Measurements from ENCODE around the gene PLEKHA6.

PLEKHA6 gene

DNA sequence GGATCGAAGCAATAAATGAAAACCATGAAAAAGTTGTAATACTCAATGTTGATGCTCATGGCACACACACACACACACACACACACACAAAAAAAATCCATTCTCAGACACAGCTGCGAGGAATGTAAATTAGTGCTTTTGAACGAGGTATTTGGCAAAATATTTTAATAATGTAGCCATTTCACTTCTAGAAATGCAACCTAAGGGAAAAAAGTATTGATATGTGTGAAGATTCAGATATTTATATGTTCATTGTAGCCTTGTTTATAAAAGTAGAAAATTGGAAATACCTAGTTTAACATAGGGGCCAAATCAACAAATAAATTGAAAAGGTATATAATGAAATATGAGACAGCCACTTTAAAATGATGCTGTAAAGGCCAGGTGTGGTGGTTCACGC, 3.8 kb downstream of the PLEKHA6 start:
- DNase-seq (ENCODE audit: low spot score) (no peak), FAIRE-seq (no peak)

DNA sequence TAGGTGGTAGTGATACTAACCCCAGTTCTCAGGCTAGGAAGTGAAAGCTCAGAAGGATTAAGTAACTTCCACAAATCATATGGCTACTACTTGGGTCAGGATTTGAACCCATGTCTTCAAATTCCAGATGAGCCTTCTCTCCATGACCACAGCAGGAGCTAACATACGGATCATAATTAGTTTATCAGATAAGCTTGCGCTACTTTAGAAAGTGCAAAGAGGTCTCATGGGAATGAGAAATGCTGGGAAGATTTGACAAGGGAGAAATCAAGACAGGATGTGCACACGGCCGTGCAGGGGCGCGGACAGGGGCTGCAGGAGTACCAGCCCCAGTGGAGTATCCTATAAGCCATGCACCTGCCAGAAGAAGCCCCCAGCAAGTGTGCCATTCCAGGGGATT, 5.2 kb downstream of the PLEKHA6 start:
- no peak for FAIRE-seq
- DNase-seq (ENCODE audit: low spot score) = no peak

DNA sequence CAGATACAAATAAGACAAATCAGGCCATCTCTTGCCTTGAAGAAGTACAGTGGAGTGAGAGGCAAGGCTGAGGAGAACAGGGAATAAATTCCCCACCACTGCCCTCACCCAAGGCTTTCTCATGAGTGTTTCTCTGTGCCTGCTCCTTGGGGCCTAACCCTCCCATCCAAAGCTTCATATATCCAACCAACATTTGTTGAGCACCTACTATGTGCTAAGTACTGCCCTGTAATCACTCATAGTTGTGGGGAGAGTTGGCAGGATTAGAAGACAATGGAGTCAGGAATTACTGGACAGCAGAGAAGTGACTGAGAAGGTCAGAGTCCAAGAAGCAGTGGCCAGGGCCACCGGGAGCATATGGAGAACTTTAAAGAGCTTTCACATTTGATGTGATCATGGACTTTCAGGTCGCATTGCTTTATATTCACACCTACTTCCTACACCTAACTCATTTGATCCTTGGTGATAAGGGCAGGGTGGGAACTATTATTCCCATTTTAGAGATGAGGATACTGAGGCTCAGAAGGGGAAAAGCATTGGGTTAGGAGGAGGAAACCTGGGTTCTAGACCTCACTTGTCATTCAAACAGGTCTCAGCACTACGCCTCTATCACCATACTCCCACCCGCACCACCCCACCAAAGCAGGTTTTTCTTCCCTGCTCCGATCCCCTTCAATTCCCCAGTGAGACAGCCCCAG, 6.4 kb downstream of the PLEKHA6 start:
- FAIRE-seq (no peak), DNase-seq (ENCODE audit: low spot score) (no peak)

DNA sequence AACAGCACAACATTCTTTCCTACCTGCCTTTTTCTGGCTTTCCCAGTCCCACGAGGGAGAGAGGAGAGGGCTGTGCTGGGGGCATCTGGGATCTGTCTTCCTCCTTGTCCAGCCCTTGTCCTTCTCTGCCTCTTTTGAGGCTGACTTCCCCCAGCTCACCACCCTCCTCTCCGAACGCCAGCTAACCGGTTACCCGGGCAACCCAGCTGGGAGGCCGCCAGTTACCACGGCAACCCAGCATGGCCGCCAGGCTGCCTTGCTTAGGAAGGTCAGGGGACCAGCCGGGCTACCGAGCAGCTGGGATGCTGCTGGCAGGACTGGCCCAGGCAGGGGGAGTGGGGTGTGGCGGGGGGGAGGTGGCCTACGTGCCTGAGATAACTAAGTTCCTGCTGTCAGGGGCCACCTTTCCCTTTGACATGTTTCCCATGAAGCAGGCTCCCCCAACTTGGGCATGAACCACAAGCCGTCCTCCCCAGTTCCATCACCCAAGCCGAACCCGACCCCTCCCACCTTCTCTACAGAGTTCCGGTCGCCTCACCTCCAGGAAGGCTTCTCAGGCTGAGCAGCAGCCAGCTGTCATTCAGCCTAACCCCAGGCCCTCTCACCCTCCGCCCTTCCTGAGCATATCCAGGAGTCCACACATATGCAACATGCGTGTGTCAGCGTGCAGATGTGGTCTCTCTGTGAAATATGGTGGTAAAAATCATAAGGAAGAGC, 8.7 kb downstream of the PLEKHA6 start:
- DNase-seq (ENCODE audit: low spot score) (peak; percentile 54), FAIRE-seq (no peak)

DNA sequence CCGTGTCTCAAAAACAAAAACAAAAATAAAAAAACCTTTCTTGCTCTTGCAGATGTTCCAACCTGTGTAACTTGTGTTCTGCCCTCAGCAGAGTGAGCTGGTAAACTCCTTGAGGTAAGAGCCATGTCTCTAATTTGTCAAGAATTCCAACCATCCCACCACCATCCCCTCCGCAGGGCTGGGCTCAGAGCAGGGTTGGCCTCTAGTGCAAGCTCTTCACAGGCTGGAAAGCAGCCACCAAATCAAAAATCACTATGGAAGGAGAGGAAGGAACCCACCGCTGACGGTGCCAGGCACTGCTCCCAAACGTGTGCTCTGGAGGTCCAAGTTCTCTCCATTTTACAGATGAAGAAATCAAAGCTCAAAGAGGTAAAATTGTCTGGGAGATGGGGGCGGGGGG, 9.4 kb downstream of the PLEKHA6 start:
- DNase-seq (ENCODE audit: low spot score) = no peak
- no peak for FAIRE-seq

DNA sequence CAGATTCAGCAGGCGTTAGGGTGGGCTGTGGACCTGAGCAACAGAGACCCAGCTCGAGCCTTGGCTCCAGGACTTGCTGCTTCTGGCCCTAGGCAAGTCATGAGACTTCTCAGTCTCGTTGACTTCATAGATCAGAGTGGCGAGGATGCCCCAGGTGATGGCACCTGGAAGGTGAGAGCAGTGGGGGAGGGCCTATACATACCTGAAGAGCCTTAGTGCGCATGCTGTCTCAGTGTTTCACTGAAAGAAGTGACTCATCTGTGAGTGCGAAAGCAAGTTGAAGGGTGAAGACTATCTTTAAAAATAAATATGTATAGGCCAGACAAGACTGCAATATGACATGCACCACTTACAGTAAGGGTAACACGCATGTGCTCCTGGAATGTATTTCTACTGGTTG, 10.1 kb downstream of the PLEKHA6 start:
- DNase-seq (ENCODE audit: low spot score) = no peak

DNA sequence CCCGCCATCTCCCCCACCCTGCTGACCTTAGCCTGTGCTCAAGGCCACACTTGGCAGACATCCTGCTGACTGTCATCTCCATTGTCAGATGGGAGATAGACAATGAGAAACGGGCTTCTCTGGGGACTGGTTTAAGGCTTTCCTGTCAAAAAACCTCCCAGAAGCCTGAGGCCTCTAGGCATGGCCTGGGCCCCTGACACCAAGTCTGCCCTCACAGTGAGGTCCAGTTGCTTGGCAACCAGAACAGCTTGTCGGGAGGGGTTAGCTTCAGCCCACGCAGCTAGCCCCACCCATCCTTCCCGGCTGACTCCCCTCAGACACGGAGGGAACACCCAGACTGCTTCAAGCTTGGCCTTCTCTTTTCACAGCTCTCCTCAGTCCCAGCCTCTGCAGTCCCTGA, 11.0 kb downstream of the PLEKHA6 start:
- FAIRE-seq (no peak), DNase-seq (ENCODE audit: low spot score) (peak; percentile 31)

More for the DNA sequence above, 10.1 kb downstream of the PLEKHA6 start:
- FAIRE-seq = no peak

DNA sequence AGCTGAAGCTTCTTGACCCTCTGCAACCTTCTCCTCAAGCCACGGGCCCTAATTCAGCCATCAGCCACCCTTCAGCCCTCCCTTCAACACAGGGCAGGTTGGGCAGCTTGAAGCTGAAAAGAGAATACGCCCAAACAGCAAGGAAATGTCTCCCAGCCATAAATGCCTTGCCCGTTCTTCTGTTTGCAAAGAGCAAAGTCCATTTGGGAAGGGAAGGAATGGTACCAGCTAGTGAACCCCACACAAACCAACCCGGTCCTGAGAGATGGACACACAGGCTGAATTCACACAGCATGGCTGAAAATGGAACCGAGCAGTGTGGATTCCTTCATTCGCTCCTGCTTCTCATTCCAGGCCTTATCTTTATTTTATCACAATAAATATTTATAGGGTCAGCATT, 11.5 kb downstream of the PLEKHA6 start:
- FAIRE-seq = no peak
- no peak for DNase-seq (ENCODE audit: low spot score)

DNA sequence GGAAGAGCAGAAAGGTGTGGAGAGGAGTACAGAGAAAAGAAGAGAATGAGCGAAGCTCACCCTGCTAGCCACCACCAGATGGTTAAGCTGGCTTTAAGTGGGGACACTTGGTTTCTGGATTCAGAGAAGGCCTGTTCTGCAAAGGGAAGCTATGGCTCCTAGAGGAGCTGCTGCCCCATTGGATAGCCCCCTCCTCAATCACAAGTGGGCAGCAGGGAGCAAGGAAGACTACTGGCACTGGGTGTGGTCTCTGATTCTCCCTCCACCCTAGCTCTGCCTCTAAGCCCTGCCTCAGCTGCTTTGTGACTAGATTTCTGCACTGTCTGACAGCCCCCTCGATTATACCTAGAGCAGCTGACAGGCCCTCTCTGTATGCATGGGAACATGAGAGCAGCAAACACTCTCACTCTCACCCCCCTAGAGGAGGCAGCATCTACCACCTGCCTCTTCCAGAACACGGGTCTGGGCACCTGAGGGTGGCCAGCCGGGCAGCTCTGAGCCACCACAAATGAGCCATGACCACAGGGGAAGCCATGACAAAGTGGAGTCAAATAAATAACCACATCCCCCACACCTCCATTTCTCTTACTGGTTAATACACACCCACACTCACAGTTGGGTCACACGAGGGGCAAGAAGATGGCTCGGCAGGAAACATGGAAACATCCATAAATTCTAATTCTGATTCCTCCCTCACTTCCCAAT, 13.6 kb downstream of the PLEKHA6 start:
- DNase-seq (ENCODE audit: low spot score) = no peak
- FAIRE-seq = no peak

DNA sequence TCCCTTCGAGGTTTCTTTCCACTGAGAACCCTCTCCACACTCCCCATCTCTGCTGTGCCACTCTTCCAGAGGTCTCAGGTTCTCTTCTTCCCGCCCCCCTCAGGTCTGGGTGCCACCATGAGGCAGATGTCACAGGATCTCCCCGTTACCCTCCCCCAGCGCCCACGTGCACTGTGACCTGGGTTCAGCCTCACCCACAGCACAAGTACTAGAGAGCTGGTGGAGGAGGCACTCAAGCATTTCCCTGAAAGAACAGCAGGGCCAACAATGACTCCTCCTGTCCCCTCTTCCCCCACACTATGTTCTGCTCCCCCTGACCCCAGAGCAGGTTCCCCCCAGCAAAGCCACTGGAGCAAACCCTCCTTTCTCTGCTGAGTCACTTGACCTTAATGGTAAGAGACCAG, 14.3 kb downstream of the PLEKHA6 start:
- FAIRE-seq = no peak
- no peak for DNase-seq (ENCODE audit: low spot score)

DNA sequence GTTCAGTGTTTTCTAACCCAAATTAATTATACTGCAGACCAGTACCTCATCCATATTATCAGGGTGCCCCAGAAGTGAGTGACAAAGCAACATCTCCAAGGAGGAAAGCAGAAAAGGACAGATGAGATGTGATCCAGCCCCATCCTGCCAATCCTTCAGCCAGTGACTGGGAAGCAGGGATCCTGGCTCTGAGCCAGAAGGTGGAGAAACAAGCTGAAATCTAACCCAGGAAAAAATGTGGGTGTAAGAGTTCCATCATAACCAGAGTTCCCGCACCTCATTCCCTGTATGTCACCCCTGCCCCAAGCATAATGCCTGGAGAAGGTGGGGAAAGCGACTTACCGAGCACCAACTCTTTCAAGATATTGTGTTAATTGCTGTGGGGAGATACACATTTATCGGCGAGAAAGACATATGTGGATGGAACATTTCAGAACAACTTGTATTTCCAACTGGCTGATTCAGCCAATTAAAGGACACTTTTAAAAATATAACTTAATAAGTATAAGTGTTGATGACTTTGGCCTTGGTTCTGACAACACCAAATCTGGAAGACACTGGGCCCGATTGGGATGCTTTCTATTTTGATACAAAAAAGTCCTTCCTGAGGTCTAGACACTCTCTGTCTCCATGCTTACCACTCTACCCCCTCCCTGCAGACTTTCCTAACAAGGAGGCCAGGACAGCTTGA, 14.9 kb downstream of the PLEKHA6 start:
- DNase-seq (ENCODE audit: low spot score) = no peak
- no peak for FAIRE-seq

DNA sequence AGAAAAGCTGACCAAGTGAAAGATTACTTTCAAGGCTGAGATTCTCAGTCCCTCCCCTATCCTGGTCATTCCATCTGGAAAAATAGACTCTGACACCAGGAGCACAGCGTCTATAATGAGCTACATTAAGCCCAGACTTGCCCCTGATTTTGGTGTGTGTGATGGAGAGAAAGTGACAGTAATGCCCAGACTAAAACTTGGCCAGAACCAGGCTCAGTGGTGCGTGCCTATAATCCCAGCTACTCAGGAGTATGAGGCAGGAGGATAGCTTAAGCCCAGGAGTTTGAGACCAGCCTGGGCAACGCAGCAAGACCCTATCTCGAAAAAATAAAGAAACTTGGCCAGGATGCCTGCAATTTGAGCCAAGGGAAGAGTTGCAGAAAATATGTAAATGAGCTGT, 15.9 kb downstream of the PLEKHA6 start:
- FAIRE-seq = no peak
- DNase-seq (ENCODE audit: low spot score) = no peak

DNA sequence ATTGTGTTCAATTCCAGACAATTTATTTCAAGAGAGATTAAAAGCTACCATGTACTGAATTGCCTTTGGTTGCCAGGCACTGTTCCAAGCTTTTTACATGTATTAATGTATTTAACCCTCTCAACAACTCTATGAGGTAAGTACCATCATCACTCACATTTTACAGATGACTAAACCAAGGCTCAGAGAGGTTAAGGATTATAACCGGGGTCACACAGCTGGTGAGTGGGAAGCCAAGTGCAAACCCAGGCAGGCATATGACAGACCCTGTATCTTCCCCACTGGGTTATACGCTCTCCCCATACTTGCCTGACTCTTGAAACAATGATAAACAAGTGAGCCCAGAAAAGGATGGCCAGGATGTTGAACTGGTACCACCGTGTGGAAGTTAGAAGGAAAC, 16.5 kb downstream of the PLEKHA6 start:
- no peak for FAIRE-seq

DNA sequence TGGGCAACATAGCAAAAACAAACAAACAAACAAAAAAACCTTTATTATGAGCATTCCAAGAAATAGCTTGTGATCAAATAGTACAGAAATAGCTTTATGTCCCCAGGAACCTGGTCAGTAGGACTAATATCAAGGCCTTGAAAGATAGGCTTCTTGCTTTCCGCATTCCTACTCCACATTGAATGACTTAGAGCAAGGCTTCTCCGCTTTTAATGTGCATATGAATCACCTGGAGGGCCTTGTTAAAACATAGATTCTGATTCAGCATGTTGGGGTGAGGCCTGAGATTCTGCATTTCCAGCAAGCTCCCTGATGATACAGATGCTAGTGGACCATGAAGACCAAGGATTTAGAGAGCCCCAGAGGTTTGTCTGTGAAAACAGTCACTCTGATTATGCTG, 17.4 kb downstream of the PLEKHA6 start:
- DNase-seq (ENCODE audit: low spot score) (no peak), FAIRE-seq (no peak)

More for the DNA sequence above, 16.5 kb downstream of the PLEKHA6 start:
- DNase-seq (ENCODE audit: low spot score) = no peak

DNA sequence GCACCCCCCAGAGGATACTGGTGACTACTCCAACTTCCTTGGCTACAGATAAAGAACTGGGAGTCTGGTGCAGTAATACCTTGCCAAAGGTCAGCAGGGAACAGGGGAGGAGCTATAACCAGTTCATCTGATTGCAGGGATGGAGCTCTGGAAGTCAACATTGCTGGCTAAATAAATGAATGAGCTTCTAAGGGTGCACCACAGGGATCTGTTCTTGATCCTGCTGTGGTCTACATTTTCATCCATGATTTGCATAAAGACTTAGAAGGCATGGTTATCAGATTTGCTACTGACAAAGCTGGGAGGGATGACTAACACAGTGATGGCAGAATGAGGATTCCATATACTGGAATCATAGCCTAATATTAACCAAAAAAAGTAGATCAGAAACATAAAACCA, 18.3 kb downstream of the PLEKHA6 start:
- FAIRE-seq = no peak
- DNase-seq (ENCODE audit: low spot score) = no peak

DNA sequence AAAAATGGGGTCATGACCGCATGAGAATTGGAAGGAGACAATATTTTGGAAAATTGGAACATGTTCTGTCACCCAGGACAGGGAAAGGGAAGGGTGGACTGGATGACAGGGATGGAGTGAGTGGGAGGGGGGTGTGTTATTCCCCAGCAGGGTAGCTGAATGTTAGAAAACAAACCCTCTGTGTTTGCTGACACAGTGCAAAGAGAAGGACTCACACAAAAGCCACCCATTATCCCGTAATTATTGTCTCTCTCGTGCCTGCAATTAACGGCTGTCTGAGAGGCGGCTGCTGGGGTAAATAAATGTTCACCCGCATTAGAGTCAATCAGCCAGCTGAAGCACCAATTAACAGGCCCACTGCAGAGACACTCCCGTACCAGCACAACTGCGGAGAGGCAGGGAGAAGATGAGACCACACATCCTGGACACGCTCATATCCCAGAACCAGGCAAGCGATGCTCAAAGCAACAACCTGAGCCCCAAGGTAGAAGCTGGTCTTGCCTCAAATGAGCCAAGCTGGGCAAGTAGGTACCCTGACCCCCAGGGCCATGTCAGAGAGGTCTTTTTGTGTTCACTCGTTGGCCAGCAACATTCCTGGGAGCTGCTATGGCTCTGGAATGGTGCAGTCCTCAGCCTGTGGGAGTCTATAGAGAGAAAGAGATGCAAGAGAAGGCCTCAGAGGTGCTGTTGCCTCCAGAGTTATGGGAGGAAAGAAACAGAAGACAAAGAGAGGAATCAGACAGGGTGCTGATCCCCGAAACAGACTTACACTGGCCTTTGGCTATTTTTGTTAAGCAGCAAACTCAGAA, 19.4 kb downstream of the PLEKHA6 start:
- FAIRE-seq (no peak), DNase-seq (ENCODE audit: low spot score) (no peak)

DNA sequence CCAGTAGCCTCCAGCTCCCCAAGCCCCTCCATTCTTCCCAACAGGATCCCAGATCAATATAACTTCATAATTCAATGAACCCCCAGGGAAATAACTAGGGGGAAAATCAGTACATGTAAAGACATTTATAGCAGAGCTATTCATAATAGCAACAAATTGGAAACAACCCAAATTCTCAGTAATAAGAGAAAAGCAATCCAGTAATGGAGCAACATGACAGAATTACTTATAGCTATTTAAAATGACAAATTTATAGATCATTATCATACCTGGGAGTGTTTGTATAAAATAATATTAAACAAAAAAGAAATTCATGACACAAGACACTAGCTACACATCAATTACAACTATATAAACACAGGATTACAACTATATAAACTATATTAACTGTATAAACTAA, 20.2 kb downstream of the PLEKHA6 start:
- FAIRE-seq (no peak), DNase-seq (ENCODE audit: low spot score) (no peak)

DNA sequence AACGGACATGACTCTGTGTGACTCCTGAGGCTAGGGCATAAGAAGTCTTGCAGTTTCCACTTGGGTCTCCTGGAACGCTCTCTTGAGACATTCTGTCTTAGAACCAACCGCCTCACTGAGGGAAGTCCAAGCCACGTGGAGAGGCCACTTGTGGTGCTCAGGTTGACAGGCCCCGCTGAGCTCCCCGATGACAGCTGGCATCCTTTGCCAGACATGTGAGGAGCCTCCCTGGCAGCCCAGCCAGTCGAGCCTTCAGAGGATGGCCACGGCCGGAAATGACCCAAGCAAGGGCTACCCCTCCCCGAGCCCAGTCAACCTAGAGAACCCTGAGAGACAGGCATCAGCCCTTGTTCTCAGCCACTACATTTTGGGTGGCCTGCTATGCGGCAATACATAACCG, 20.7 kb downstream of the PLEKHA6 start:
- no peak for FAIRE-seq

DNA sequence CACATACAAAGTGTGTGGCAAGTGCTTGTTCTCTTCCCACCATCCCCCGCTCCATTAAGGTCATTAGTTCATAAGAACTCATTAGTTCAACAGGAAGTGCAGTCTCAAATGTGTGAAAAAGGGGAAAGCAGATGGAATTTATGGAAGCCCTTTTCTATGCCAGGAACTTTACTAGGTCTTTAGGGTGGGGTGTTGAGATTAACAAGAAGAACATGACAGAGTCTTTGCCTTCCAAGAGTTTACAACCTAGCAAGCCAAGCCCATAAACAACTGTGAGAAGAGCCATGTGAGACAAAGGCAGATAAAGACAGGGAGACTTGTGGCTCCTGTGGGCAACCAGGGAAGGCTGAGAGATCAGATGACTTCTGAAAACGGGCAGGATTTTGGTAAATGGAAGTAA, 21.4 kb downstream of the PLEKHA6 start:
- no peak for DNase-seq (ENCODE audit: low spot score)

More for the DNA sequence above, 20.7 kb downstream of the PLEKHA6 start:
- no peak for DNase-seq (ENCODE audit: low spot score)

DNA sequence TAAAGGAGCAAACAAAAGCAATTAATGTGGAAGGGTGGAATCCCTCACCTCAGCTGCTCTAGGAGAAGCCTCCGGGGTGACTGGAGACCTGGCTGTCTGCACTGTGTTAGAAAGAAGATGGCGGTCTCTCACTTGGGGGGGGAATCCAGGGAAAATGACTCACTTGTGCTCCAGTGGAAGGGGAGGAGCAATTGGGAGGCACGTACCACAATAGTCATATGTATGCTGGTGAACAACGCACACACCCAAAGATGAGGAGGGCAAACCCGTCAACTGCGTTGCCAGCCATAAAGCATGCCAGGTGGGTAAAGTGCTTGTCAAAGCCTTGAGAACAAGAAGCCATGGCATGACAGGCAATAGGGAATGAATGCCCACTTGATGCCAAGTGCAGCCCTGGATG, 22.1 kb downstream of the PLEKHA6 start:
- FAIRE-seq = no peak

More for the DNA sequence above, 21.4 kb downstream of the PLEKHA6 start:
- no peak for FAIRE-seq

DNA sequence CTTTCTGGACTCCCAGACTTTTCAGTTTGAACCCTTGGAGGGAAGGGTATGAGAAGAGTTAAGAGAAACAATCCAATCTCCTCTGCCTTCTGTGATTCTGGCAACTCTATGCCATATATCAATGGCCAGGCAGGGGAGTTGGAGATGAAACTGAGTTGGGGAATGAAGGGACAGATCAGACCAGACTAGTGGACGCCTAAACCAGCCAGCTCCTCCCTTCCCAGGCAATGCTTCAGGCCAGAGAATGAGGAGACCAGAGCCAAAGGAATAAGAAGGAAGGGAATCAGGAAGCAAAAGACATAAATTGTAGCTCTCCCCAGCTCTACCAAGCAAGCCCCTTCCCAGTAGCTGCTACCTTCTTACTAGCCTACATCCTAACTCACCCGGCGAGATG, 22.7 kb downstream of the PLEKHA6 start:
- no peak for FAIRE-seq
- no peak for DNase-seq (ENCODE audit: low spot score)

More for the DNA sequence above, 22.1 kb downstream of the PLEKHA6 start:
- no peak for DNase-seq (ENCODE audit: low spot score)
